ENCODE results near the gene MTO1. TPM values are rescaled to one million over a fixed set of nuclear protein-coding genes. Genes with fewer than 3 reads are reported as not detected.
"Not testable (repeated sequence)": the region's sequence is repeated elsewhere in the genome, so short reads cannot be mapped to it uniquely, and the experiment has no call there.

Gene MTO1
- total RNA-seq, 2 donors from 2014 or later: 13.7 to 17.8 TPM

GRCh38 chr6:73504160-73504559, 42.6 kb downstream of the MTO1 start:
- peaks cover 5 to 9% of the 10 kb centered on the region in 2 donors for H3K36me3 ChIP-seq (replicated peaks in 1 of 2; ENCODE audit: insufficient read depth in 1 of 2, low read depth in 2 of 2)

GRCh38 chr6:73505142-73505541, 43.6 kb downstream of the MTO1 start:
- no peak for ATAC-seq
- TF ChIP-seq POLR2A (IDR thresholded peaks at IDR 0.05) (no peak), CTCF (IDR thresholded peaks at IDR 0.05) (no peak)

More at GRCh38 chr6:73504160-73504559, 42.6 kb downstream of the MTO1 start:
- ATAC-seq: no peak
- Histone ChIP-seq H3K4me1 (no peaks in the 10 kb centered on the region), H3K4me3 (no peak overlapping the region), H3K9me3 (no peaks in the 10 kb centered on the region), H3K27ac (no peak overlapping the region), H3K27me3 (no peaks in the 10 kb centered on the region)
- 64 to 82% methylated on average over 2 of the region's 2 CpGs for WGBS, 2 donors
- TF ChIP-seq CTCF (IDR thresholded peaks at IDR 0.05) (no peak), POLR2A (IDR thresholded peaks at IDR 0.05) (no peak)
- intact Hi-C loops (cut with DNase I): no loop called here
- no peak for DNase-seq

GRCh38 chr6:73505705-73506104, 44.2 kb downstream of the MTO1 start:
- H3K9me3 ChIP-seq; intact Hi-C loops (cut with DNase I); DNase-seq; ATAC-seq; H3K4me3 ChIP-seq; H3K27ac ChIP-seq; H3K4me1 ChIP-seq; H3K36me3 ChIP-seq (replicated peaks in 1 of 2; ENCODE audit: insufficient read depth in 1 of 2, low read depth in 2 of 2); H3K27me3 ChIP-seq: not testable (repeated sequence)
- 90 to 92% methylated on average over 8 of the region's 8 CpGs for WGBS, 2 donors

More at GRCh38 chr6:73505142-73505541, 43.6 kb downstream of the MTO1 start:
- intact Hi-C loops (cut with DNase I): no loop called here
- Histone ChIP-seq H3K27ac (no peak overlapping the region), H3K4me1 (no peaks in the 10 kb centered on the region), H3K4me3 (no peak overlapping the region), H3K27me3 (no peaks in the 10 kb centered on the region), H3K36me3 (replicated peaks in 1 of 2; ENCODE audit: insufficient read depth in 1 of 2, low read depth in 2 of 2) (peaks cover 5 to 9% of the 10 kb centered on the region in 2 donors), H3K9me3 (no peaks in the 10 kb centered on the region)
- no peak for DNase-seq

- Histone ChIP-seq H3K27me3 (no peaks in the 10 kb centered on the region), H3K4me3 (no peak overlapping the region), H3K36me3 (replicated peaks in 1 of 2; ENCODE audit: insufficient read depth in 1 of 2, low read depth in 2 of 2) (peaks cover 0 to 4% of the 10 kb centered on the region in 2 donors), H3K27ac (no peak overlapping the region), H3K9me3 (no peaks in the 10 kb centered on the region), H3K4me1 (no peaks in the 10 kb centered on the region)
- ATAC-seq (no peak), DNase-seq (no peak)
- WGBS, 2 donors: 82 to 84% methylated on average over 6 of the region's 6 CpGs
- TF ChIP-seq CTCF (IDR thresholded peaks at IDR 0.05): no peak
- no peak for TF ChIP-seq POLR2A (IDR thresholded peaks at IDR 0.05)
- intact Hi-C loops (cut with DNase I): no loop called here
Observed at GRCh38 chr6:73506246-73506645, 44.7 kb downstream of the MTO1 start.

- intact Hi-C loops (cut with DNase I): no loop called here
- WGBS, 2 donors: 25 to 42% methylated on average over 1 of the region's 1 CpG
- no peak for DNase-seq
- ATAC-seq: no peak
- Histone ChIP-seq H3K9me3 (no peaks in the 10 kb centered on the region), H3K36me3 (replicated peaks in 1 of 2; ENCODE audit: insufficient read depth in 1 of 2, low read depth in 2 of 2) (no peaks in the 10 kb centered on the region), H3K4me3 (no peak overlapping the region), H3K27ac (no peak overlapping the region), H3K27me3 (no peaks in the 10 kb centered on the region), H3K4me1 (no peaks in the 10 kb centered on the region)
- TF ChIP-seq POLR2A (IDR thresholded peaks at IDR 0.05): no peak
- TF ChIP-seq CTCF (IDR thresholded peaks at IDR 0.05): no peak
Observed at GRCh38 chr6:73508776-73509175, 47.2 kb downstream of the MTO1 start.

All from body of pancreas (tissue), 4 donors.